ENCODE results near the gene ZNF853. TPM values are rescaled to one million over a fixed set of nuclear protein-coding genes. Genes with fewer than 3 reads are reported as not detected.

Gene ZNF853
- total and polyA plus RNA-seq, 2 of the 8 experiments (the other 6 are each of a cell fraction or from before 2014, with no cell fraction given), result 4.3 to 5.7 TPM

DNA sequence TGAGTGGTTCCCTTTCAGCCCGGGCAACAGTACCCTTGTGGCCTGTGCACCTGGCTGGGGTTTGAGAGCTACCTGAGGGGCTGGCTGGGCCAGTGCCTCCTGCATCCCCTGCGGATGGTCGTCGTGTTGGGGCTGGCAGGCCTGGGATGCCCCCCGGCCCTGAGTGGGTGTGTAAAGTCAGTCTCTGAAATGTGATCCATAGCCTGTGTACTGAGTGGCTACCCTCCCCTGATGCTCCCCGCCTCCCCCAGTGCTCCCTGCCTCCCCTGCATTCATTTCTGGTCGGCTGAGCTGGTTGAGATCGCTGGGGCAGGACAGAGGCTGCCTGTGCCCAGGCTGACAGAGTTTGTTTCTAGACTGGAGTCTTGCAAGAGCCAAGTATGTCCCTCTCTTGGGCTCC, 31.1 kb downstream of the ZNF853 start:
- Histone ChIP-seq H3K14ac (ENCODE audit: insufficient read length) (no peak overlapping the region), H3K18ac (ENCODE audit: extremely low read depth, low read length) (no peak overlapping the region), H2BK12ac (ENCODE audit: low read depth, low read length) (no peak overlapping the region), H3K9me3 (ENCODE audit: insufficient read depth in 2 of 2, low read depth in 1 of 2, low read length in 1 of 2) (no peaks in the 10 kb centered on the region), H4K5ac (ENCODE audit: insufficient read length, low read depth, low read length) (no peak overlapping the region), H3K36me3 (ENCODE audit: control insufficient read depth in 2 of 4, insufficient read depth in 4 of 4, low read length in 3 of 4) (peaks cover 0 to 10% (median 3%) of the 10 kb centered on the region in 4 experiments; a peak in 4 of 8 replicates), H2BK20ac (ENCODE audit: low read length) (no peak overlapping the region), H4K91ac (replicated peaks; ENCODE audit: insufficient read length, low read length) (no peak overlapping the region), H2AK5ac (ENCODE audit: low read depth, low read length) (no peak overlapping the region), H3K23me2 (ENCODE audit: low read depth, low read length) (no peaks in the 10 kb centered on the region), H2AFZ (ENCODE audit: low read length) (no peak overlapping the region), H3K79me1 (ENCODE audit: low read depth, low read length) (no peaks in the 10 kb centered on the region; the same call in 1 of the 2 replicates), H4K8ac (ENCODE audit: extremely low read depth, insufficient read depth, low read length) (no peak overlapping the region), H3K27ac (ENCODE audit: low read depth, low read length) (no peak overlapping the region), H3K4me2 (ENCODE audit: insufficient read depth in 1 of 2, low read depth in 2 of 2, low read length in 2 of 2) (no peak overlapping the region), H3K9ac (replicated peaks in 1 of 4; ENCODE audit: extremely low read depth in 1 of 4, low read depth in 3 of 4, low read length in 3 of 4) (no peak overlapping the region), H3K4me1 (replicated peaks in 1 of 4; ENCODE audit: control insufficient read depth in 3 of 4, insufficient read depth in 4 of 4, low read length in 3 of 4) (no peaks in the 10 kb centered on the region; a peak in 1 of 7 replicates), H2BK120ac (replicated peaks; ENCODE audit: low read depth, low read length) (no peak overlapping the region), H3K27me3 (replicated peaks in 1 of 4; ENCODE audit: control insufficient read depth in 3 of 4, extremely low read depth in 1 of 4, insufficient read depth in 3 of 4, low read length in 3 of 4) (no peaks in the 10 kb centered on the region; a peak in 1 of 7 replicates), H3K4me3 (ENCODE audit: extremely low read depth in 1 of 4, insufficient read depth in 2 of 4, low read depth in 3 of 4, low read length in 4 of 4) (no peak overlapping the region), H3K4ac (replicated peaks; ENCODE audit: insufficient read length, low read depth, low read length) (no peak overlapping the region), H3K23ac (ENCODE audit: insufficient read length) (no peak overlapping the region), H2BK5ac (ENCODE audit: low read depth, low read length) (no peak overlapping the region), H3K56ac (replicated peaks; ENCODE audit: insufficient read length, low read depth, low read length) (no peak overlapping the region), H3K79me2 (ENCODE audit: control insufficient read depth in 1 of 2, insufficient read depth in 2 of 2, low read length in 2 of 2) (no peaks in the 10 kb centered on the region), H4K20me1 (replicated peaks in 1 of 2; ENCODE audit: control insufficient read depth in 1 of 2, insufficient read depth in 2 of 2, low read length in 2 of 2) (peaks cover 0 to 5% of the 10 kb centered on the region in 2 experiments), H2BK15ac (ENCODE audit: low read length) (no peak overlapping the region)
- 89% methylated on average over 8 of the region's 8 CpGs; no CpG with 5 or more reads in 1 of the 2 experiments for WGBS, 2 experiments (ENCODE audit: extremely low coverage in 1 of 2, insufficient coverage in 1 of 2, insufficient read length in 1 of 2, insufficient replicate concordance in 2 of 2, low coverage in 1 of 2, low lambda C conversion rate in 2 of 2, missing lambda C conversion rate in 1 of 2)
- no peak for FAIRE-seq
- ChIA-PET POLR2A (ENCODE audit: partially characterized antibody) (interaction anchor here (0.7 to 0.9 kb wide), 2 partner anchors 65 to 119 kb away, joined by 3 read pairs; no protein-coding TSS in a partner anchor), CTCF (ENCODE audit: partially characterized antibody) (interaction anchor here (1.0 kb wide), 1 partner anchor 12 kb away, joined by 3 read pairs; no protein-coding TSS in a partner anchor)
- no peak for DNase-seq (ENCODE audit: low read depth in 1 of 2, low spot score in 2 of 2)
- TF ChIP-seq SUZ12 (IDR thresholded peaks at IDR 0.05; ENCODE audit: low read length) (no peak), RNF2 (IDR thresholded peaks at IDR 0.05; ENCODE audit: borderline replicate concordance, low read depth, low read length, missing control alignments, poor library complexity, severe bottlenecking) (no peak), KDM4A (IDR thresholded peaks at IDR 0.05; ENCODE audit: low read depth, low read length, severe bottlenecking) (no peak), TAF1 (IDR thresholded peaks at IDR 0.05; ENCODE audit: low read depth, low read length) (no peak), CHD1 (IDR thresholded peaks at IDR 0.05; ENCODE audit: low read depth, low read length) (no peak)
- TF ChIP-seq, protein P1, sequence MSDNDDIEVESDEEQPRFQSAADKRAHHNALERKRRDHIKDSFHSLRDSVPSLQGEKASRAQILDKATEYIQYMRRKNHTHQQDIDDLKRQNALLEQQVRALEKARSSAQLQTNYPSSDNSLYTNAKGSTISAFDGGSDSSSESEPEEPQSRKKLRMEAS (IDR thresholded peaks at IDR 0.05), result no peak
